Stimulated activated CD4-positive, alpha-beta T cell treated with anti-CD3 and anti-CD28 coated beads, Interleukin-12 subunit alpha, Interleukin-12 subunit beta, amount 100 ng/mL, for 4 hours (primary cell): Measurements from ENCODE around the gene INPP5J.
"Not testable (repeated sequence)": the region's sequence is repeated elsewhere in the genome, so short reads cannot be mapped to it uniquely, and the experiment has no call there.

ENCODE experiments used
- DNase-seq: peaks from one replicate; pipeline ENCODE4 v3.0.0-alpha.2; 2020

The INPP5J gene, protein sequence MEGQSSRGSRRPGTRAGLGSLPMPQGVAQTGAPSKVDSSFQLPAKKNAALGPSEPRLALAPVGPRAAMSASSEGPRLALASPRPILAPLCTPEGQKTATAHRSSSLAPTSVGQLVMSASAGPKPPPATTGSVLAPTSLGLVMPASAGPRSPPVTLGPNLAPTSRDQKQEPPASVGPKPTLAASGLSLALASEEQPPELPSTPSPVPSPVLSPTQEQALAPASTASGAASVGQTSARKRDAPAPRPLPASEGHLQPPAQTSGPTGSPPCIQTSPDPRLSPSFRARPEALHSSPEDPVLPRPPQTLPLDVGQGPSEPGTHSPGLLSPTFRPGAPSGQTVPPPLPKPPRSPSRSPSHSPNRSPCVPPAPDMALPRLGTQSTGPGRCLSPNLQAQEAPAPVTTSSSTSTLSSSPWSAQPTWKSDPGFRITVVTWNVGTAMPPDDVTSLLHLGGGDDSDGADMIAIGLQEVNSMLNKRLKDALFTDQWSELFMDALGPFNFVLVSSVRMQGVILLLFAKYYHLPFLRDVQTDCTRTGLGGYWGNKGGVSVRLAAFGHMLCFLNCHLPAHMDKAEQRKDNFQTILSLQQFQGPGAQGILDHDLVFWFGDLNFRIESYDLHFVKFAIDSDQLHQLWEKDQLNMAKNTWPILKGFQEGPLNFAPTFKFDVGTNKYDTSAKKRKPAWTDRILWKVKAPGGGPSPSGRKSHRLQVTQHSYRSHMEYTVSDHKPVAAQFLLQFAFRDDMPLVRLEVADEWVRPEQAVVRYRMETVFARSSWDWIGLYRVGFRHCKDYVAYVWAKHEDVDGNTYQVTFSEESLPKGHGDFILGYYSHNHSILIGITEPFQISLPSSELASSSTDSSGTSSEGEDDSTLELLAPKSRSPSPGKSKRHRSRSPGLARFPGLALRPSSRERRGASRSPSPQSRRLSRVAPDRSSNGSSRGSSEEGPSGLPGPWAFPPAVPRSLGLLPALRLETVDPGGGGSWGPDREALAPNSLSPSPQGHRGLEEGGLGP

DNA sequence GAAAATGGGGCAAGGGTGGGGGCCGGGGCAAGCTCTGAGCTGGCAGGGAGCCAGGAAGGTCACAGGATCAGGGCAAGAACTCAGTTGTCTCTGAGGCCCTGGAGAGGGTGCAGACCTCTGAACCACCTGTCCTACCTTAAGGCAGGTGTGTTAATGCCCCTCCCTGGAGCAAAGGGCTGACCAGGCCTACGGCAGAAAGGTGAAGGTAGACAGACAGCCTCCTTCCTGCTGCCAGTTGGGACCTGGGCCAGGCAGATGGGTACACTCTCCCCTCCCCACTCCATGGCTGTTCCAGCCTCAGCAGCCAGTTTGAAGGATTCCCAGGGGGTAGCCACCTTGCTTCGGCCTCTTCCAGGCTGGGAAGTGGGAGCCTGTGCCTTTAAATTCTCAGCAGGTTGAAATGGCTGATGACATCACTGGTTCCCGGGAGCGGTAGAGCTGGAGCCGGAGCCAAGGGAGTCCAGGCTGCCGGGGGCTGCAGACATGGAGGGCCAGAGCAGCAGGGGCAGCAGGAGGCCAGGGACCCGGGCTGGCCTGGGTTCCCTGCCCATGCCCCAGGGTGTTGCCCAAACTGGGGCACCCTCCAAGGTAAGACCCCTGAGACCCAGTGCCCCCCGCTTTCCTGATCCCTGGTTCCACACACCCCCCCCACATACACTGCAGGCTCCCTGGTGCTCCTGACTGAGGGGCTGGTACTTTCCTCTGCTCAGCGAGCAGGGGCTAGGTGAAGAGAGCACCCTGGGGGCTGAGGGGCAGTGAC lies at the start of gene INPP5J:
Gene INPP5J, plus strand, starts transcription at position 435 of the 760 bp plus-strand sequence. Its CDS starts 49 bp downstream, at position 484.
- DNase-seq, result no peak

GRCh38 chr22:31073125-31073524 lies 49.6 kb upstream of the INPP5J start:
- not testable (repeated sequence) for DNase-seq

GRCh38 chr22:31073545-31074145 lies 49.1 kb upstream of the INPP5J start:
- not testable (repeated sequence) for DNase-seq

- DNase-seq, result no peak
Observed at GRCh38 chr22:31075961-31076360, 46.8 kb upstream of the INPP5J start.

DNA sequence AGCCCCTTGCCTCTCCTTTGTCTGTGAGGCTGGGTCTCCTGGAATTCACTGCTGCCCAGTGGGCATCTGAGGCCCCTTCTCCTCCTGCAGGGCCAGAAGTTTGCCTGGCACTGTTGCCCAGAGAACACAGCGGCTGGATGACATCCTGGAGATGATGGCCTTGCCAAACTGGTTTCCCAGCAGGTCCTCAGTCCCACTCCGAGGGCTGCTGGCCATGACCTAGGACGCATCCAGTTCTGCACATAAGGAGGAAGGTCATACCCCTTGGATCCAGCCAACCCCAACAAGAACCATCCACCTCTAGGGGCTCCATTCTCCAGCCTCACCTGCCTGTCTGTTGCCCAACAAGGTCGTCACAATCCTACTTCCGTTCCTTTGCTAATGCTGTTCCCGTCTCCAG lies 45.1 kb upstream of the INPP5J start:
- DNase-seq, result no peak

DNA sequence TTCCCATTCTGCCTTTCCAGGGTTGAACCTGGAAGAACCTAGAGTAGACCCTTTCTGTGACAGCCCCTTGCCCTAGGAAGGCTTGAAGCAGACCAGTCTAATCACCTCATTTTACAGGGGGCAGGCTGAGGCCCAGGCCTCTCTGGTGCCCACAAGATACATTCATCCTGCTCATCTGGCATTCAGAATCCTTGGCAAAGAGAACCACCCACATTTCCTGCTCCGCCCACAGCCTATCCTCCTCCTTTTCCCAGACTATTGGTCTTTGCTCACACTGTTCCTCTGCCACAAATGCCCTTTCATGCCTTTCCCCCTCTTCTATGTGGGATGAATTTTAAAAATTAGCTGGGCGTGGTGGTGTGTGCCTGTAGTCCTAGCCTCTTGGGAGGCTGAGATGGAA lies 44.4 kb upstream of the INPP5J start:
- not testable (repeated sequence) for DNase-seq

DNA sequence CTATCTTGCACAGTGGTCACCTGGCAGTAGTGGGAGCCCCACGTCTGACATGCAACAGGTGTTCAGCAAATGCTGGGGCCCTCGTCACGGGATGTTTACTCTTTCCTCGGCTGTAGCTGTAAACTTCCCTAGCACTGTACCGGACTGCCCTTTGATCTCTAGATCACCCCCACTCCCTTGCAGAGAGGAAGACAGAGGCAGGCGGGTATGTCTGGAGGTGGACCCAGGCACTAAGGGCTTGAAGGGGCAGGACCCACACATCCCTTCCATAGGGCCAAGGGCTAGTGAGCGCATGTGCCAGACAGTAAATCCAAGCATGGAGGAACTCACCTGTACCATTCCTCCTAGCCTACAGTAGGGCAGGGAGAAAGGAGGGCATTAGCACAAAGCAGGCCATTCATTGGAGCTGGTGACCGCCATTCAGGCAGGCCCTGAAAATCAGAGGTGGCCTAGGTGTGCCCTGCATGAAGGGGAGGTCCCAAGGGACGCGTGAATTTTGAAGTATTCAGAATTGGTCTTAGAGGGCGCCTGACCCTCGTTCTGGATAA lies 43.6 kb upstream of the INPP5J start:
- DNase-seq, result no peak

DNA sequence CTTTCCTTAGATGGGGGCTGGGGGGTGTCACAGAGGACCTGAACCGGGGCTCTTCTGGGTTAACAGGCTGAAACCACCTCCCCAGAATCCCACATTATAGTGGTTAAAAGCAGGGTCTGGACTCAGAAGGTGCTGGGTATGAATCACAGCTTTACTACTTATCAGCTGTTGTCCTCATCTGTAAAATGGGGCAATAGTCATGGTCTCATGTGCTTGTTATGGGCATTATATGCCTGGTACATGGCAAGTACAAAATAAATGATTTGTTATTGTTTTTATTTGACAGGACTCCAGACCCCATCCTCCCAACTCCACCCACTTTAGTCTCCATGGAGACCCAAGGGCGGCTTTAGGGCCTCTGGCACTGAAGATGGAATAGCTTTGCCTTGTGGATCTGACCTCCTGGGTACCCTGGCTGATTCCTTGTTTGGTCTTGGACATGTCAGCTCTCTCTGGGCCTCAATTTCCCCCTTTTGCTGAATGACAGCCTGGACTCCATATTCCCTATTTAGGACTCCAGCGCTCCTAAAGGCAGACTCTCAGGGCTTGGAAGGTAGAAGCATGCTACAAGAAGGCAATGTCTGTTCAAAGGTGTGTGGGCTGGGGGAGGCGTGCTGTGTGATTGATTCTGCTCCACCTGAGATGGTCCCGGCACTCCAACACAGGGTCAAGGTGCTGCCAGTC lies 42.5 kb upstream of the INPP5J start:
- DNase-seq, result no peak

- DNase-seq, result peak; percentile 87
Observed at GRCh38 chr22:31080848-31081649, 41.7 kb upstream of the INPP5J start, which contains the start of gene SMTN. Gene SMTN, plus strand, starts transcription at chr22:31081318. Its CDS starts 1,941 bp downstream, at chr22:31083259.

- no peak for DNase-seq
Observed at GRCh38 chr22:31081963-31082605, 40.7 kb upstream of the INPP5J start.

DNA sequence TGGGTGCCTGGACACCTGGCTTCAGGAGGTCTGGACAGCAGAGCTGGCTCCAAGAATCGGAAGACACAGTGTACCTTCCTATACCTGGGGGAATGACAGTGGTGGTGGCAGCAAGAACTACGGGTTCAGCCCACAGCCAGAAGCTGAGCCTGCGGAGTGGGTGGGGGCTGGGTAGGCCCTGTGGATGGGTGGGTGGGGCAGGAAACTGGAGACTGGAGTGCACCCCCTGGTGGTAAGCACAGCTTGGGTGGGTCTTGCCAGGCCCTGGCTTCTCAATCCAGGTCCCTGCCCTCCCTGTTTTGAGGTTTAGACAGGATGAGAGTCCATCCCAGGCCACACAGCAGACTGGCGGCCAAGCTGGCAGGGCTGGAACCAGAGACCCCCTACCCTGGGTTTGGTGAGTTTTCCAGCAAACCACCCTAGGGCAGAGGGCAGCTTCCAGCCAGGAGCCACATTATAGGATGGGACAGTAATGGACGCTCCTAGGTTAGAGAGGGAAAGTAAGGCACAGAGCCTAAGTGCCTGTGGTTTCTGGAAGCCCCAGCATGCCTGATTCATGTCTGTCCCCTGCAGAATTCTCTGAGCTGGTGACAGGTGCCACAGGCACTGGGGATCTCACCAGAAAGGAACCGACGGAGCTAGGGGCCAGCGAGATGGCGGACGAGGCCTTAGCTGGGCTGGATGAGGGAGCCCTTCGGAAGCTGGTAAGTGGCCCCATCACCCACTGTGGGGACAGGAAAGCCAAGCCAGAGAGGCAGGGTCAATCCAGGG lies 40.0 kb upstream of the INPP5J start:
- peak; percentile 58 for DNase-seq

DNA sequence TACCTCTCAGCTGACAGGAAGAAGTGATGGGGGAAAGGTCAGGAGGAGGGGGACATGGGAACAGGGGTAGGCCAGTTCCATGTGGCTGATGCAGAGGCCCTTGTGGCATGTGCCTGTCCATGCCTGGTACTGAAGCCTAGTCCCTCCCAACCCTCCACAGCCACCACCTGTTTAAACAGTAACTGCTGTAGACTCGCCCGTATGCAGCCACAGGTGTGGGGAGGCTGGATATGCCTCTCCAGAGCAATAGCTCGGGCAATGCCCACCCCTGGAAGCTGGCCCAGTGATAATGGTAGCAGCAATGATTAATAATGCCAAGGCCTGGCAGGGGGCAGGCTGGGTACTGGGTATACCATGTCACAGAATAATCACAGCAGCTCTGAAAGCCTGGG lies 39.4 kb upstream of the INPP5J start:
- no peak for DNase-seq

DNA sequence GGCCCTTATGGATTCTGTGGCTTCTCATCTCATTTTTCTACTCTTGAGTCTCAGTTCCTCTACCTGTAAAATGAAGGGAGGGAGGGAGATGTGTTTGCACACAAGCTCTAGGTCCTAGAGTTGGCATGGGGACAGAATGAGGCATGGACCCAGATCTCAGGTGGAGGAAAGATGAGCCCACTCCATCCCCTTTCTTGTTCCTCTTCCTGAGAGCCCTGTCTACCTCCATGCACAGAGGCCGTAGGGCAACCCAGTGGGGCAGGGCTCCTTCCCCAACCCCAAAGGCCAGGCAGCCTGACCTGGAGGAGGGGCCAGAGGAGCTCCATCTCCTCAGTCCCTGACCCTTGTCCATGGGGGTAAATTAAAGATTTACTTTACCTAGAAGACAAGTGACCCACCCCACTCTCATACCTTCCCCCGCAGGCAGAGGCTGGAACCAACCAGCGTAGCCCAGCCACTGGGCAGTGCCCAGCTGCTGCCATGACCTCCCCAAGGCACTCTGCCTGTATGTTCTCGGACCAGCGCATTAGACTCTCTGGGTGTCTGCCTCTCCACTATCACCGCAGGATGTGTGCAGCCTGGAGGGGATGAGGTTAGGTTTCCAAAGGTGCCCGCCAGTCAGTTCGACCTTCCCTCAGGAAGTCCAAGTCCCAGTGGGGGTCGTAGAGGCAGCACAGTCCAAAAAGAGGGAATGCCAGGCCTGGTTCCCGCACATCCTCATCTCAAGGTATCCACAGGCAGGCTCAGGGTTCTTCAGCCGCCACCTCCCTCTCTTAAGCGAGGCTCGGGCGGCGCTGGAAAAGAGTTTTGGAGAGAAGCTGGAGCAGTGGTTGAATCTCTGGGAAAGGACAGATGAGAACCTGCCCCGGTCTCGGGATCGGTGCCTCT lies 38.6 kb upstream of the INPP5J start:
- DNase-seq, result no peak

DNA sequence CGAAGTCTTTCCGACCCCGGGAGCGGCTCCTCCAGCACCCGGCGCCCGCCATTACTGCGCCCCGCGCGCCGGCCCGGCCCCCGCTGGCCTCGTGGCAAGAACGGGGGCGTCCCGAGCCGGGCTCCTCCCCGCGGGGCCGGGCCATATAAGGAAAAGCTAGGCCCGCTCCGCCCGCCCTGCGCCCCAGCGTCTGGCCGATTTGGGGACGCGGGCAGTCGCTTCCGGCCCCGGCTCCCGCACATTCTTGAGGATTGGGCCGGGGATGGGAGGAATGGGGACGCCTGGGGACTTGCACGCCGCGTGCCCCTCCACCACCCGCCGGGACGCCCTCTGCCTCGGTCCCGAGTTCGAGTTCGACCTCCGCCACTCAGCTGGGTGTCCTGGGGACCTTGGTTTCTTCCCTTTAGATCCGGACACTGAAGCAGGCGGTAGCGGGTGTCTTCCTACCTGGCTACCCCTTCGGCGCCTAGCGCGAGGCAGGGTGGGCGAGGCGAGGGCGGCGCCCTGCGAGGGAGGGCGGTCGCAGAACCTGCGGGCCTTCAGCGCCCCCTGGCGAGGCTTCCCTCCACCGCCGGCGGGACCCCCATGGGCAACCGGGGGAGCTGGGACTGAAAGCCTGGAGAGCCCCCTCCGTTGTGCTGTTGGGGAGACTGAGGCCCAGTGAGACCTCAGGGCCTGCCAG lies 37.8 kb upstream of the INPP5J start:
- peak; percentile 89 for DNase-seq

- no peak for DNase-seq
Observed at GRCh38 chr22:31085493-31085824, 37.3 kb upstream of the INPP5J start.

DNA sequence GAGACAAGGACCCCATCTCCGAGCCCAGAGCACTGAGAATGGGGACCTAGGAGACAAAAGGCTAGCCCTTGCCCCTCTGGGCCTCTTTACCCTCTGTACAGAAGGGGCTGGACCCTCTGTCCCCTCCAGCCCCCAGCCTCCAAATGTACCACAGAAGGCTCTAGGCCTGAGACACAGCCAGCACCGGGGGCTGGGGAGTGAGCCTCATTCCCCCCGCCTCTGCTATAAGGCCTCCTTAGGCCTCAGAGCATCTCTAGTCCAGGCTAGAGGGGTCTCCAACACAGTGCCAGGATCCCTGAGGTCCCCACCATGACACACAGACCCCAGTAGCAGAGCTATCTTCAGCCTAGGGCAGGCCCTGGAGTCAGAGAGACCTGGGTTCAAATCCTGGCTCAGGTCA lies 36.8 kb upstream of the INPP5J start:
- DNase-seq, result no peak

- DNase-seq, result no peak
Observed at GRCh38 chr22:31086703-31087330, 35.9 kb upstream of the INPP5J start.
